ENCODE data around the gene HNF1A.

Gene HNF1A

DNA sequence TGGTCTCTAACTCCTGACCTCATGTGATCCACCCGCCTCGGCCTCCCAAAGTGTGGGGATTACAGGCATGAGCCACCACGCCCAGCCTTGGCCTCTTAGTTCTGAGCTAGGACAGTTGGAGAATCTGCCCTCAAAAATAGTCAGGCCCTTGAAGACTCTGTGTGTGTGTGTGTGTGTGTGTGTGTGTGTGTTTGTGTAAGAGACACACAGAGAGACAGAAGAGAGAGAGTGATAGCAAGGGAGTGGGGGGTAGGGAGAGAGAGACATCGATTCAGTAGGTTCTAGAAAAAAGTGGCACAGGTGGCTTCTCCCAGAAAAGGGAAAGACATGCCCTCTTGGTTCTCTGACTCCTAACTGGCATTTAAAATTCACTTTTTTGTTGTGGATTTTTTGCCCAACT, 5.4 kb downstream of the HNF1A start:
- Histone ChIP-seq H3K4me3 (ENCODE audit: low read depth, low read length) (no peak overlapping the region), H3K27me3 (ENCODE audit: insufficient read depth, low read length) (no peaks in the 10 kb centered on the region), H2AFZ (ENCODE audit: insufficient read depth, low read length, poor library complexity) (no peak overlapping the region), H3K79me2 (ENCODE audit: control insufficient read depth, insufficient read depth, low read length, poor library complexity) (no peaks in the 10 kb centered on the region), H2AK5ac (ENCODE audit: low read length) (no peak overlapping the region), H3K14ac (ENCODE audit: low read length) (no peak overlapping the region), H4K8ac (ENCODE audit: low read depth, low read length) (no peak overlapping the region), H4K91ac (ENCODE audit: low read depth, low read length) (no peak overlapping the region), H3K23ac (ENCODE audit: low read length) (no peak overlapping the region), H3K18ac (ENCODE audit: low read length) (no peak overlapping the region), H3K27ac (ENCODE audit: low read depth, low read length) (no peak overlapping the region), H3K9me3 (ENCODE audit: insufficient read depth, low read depth, low read length) (peaks cover 6% of the 10 kb centered on the region), H4K12ac (ENCODE audit: low read depth, low read length) (no peak overlapping the region), H2BK12ac (ENCODE audit: low read length) (no peak overlapping the region), H3K36me3 (ENCODE audit: control insufficient read depth in 1 of 2, insufficient read depth in 2 of 2, low read length in 2 of 2) (no peaks in the 10 kb centered on the region), H3K4me2 (ENCODE audit: low read length) (no peak overlapping the region), H3K4ac (ENCODE audit: low read depth, low read length) (no peak overlapping the region), H2BK5ac (ENCODE audit: low read depth, low read length, poor library complexity) (no peak overlapping the region), H3K79me1 (ENCODE audit: low read length) (no peaks in the 10 kb centered on the region), H3K4me1 (ENCODE audit: control insufficient read depth in 1 of 2, insufficient read depth in 2 of 2, low read length in 2 of 2) (no peaks in the 10 kb centered on the region), H2BK120ac (ENCODE audit: insufficient read depth, low read length, poor library complexity) (no peak overlapping the region), H3K9ac (ENCODE audit: low read length) (no peak overlapping the region)
- WGBS (ENCODE audit: extremely low coverage, insufficient coverage, insufficient read length) = no CpG with 5 or more reads among the region's 4 CpGs
- DNase-seq = no peak

DNA sequence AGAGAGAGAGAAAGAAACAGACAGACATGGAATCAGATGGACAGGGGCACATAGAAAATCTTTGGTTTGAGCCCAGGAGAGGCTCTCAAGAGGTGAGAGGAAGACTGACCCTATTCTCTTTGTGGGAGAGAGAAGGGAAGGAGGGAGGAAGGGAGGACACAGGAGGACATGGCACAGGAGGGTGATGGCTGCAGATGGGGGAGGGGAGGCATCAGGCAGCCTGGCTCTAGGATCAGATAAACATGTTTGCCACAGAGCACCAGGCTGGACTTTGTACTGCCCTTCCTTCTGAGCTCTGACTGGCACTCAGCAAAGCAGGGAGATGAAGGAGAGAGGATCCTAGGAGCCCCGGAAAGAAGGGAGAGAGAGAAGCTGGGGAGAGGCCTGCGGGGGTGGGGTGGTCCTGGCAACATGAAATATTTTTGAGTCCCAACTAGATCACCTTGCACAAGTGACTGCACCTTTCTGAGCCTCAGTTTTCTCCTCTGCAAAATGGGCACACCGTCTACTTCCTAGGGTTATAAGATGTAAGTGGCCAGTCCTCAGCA, 6.1 kb downstream of the HNF1A start:
- Histone ChIP-seq H3K4me2 (ENCODE audit: low read length) (no peak overlapping the region), H4K8ac (ENCODE audit: low read depth, low read length) (no peak overlapping the region), H2BK12ac (ENCODE audit: low read length) (no peak overlapping the region), H3K36me3 (ENCODE audit: control insufficient read depth in 1 of 2, insufficient read depth in 2 of 2, low read length in 2 of 2) (no peaks in the 10 kb centered on the region), H3K4ac (ENCODE audit: low read depth, low read length) (no peak overlapping the region), H3K9ac (ENCODE audit: low read length) (no peak overlapping the region), H2AK5ac (ENCODE audit: low read length) (no peak overlapping the region), H3K79me2 (ENCODE audit: control insufficient read depth, insufficient read depth, low read length, poor library complexity) (no peaks in the 10 kb centered on the region), H2AFZ (ENCODE audit: insufficient read depth, low read length, poor library complexity) (no peak overlapping the region), H3K4me1 (ENCODE audit: control insufficient read depth in 1 of 2, insufficient read depth in 2 of 2, low read length in 2 of 2) (no peaks in the 10 kb centered on the region), H4K12ac (ENCODE audit: low read depth, low read length) (no peak overlapping the region), H2BK5ac (ENCODE audit: low read depth, low read length, poor library complexity) (no peak overlapping the region), H2BK120ac (ENCODE audit: insufficient read depth, low read length, poor library complexity) (no peak overlapping the region), H3K79me1 (ENCODE audit: low read length) (no peaks in the 10 kb centered on the region), H4K91ac (ENCODE audit: low read depth, low read length) (no peak overlapping the region), H3K18ac (ENCODE audit: low read length) (no peak overlapping the region), H3K27ac (ENCODE audit: low read depth, low read length) (no peak overlapping the region), H3K14ac (ENCODE audit: low read length) (no peak overlapping the region), H3K9me3 (ENCODE audit: insufficient read depth, low read depth, low read length) (peaks cover 7% of the 10 kb centered on the region), H3K23ac (ENCODE audit: low read length) (no peak overlapping the region), H3K4me3 (ENCODE audit: low read depth, low read length) (no peak overlapping the region), H3K27me3 (ENCODE audit: insufficient read depth, low read length) (no peaks in the 10 kb centered on the region)
- WGBS (ENCODE audit: extremely low coverage, insufficient coverage, insufficient read length) = no CpG with 5 or more reads among the region's 3 CpGs
- DNase-seq = no peak

DNA sequence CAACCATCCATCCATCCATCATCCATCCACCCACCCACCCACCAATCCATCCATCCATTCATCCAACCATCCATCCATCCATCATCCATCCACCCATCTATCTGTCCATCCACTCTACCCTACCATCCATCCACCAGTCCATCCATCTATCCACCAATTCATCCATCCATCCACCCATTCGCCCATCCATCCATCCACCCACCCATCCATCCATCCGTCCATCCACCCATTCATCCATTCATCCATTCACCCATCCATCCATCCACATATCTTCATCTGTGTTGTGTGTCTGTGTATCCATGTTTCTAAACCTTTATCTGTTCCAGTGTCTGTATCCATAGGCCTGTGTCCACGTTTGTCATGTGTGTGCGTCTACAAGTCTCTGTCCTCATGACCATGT, 9.9 kb downstream of the HNF1A start:
- H3K27me3 ChIP-seq (ENCODE audit: insufficient read depth, low read length) = no peaks in the 10 kb centered on the region
- H2BK12ac ChIP-seq (ENCODE audit: low read length) = no peak overlapping the region
- no peak overlapping the region for H3K18ac ChIP-seq (ENCODE audit: low read length)
- H3K9me3 ChIP-seq (ENCODE audit: insufficient read depth, low read depth, low read length) = peaks cover 6% of the 10 kb centered on the region
- H3K79me1 ChIP-seq (ENCODE audit: low read length) = no peaks in the 10 kb centered on the region
- H2AK5ac ChIP-seq (ENCODE audit: low read length) = no peak overlapping the region
- 100% methylated on average over 2 of the region's 4 CpGs for WGBS (ENCODE audit: extremely low coverage, insufficient coverage, insufficient read length)
- no peak overlapping the region for H4K8ac ChIP-seq (ENCODE audit: low read depth, low read length)
- H3K9ac ChIP-seq (ENCODE audit: low read length) = peak overlapping the region; percentile 9
- H2AFZ ChIP-seq (ENCODE audit: insufficient read depth, low read length, poor library complexity) = no peak overlapping the region
- no peak overlapping the region for H3K4ac ChIP-seq (ENCODE audit: low read depth, low read length)
- H4K12ac ChIP-seq (ENCODE audit: low read depth, low read length) = no peak overlapping the region
- H2BK5ac ChIP-seq (ENCODE audit: low read depth, low read length, poor library complexity) = no peak overlapping the region
- no peaks in the 10 kb centered on the region for H3K36me3 ChIP-seq (ENCODE audit: control insufficient read depth in 1 of 2, insufficient read depth in 2 of 2, low read length in 2 of 2)
- no peak for DNase-seq
- no peaks in the 10 kb centered on the region for H3K79me2 ChIP-seq (ENCODE audit: control insufficient read depth, insufficient read depth, low read length, poor library complexity)
- H3K27ac ChIP-seq (ENCODE audit: low read depth, low read length) = no peak overlapping the region
- no peak overlapping the region for H4K91ac ChIP-seq (ENCODE audit: low read depth, low read length)
- H3K23ac ChIP-seq (ENCODE audit: low read length) = no peak overlapping the region
- no peak overlapping the region for H3K14ac ChIP-seq (ENCODE audit: low read length)
- no peak overlapping the region for H3K4me2 ChIP-seq (ENCODE audit: low read length)
- no peak overlapping the region for H3K4me3 ChIP-seq (ENCODE audit: low read depth, low read length)
- H3K4me1 ChIP-seq (ENCODE audit: control insufficient read depth in 1 of 2, insufficient read depth in 2 of 2, low read length in 2 of 2) = no peaks in the 10 kb centered on the region
- H2BK120ac ChIP-seq (ENCODE audit: insufficient read depth, low read length, poor library complexity) = no peak overlapping the region

GRCh38 chr12:120988658-120989057, 10.3 kb downstream of the HNF1A start:
- Histone ChIP-seq H3K4me3 (ENCODE audit: low read depth, low read length) (no peak overlapping the region), H3K4me2 (ENCODE audit: low read length) (no peak overlapping the region), H4K12ac (ENCODE audit: low read depth, low read length) (no peak overlapping the region), H3K9me3 (ENCODE audit: insufficient read depth, low read depth, low read length) (peaks cover 7% of the 10 kb centered on the region), H2AFZ (ENCODE audit: insufficient read depth, low read length, poor library complexity) (no peak overlapping the region), H3K4me1 (ENCODE audit: control insufficient read depth in 1 of 2, insufficient read depth in 2 of 2, low read length in 2 of 2) (no peaks in the 10 kb centered on the region), H3K23ac (ENCODE audit: low read length) (no peak overlapping the region), H3K4ac (ENCODE audit: low read depth, low read length) (no peak overlapping the region), H3K9ac (ENCODE audit: low read length) (peak overlapping the region; percentile 9), H2BK12ac (ENCODE audit: low read length) (no peak overlapping the region), H3K14ac (ENCODE audit: low read length) (no peak overlapping the region), H3K18ac (ENCODE audit: low read length) (no peak overlapping the region), H2BK5ac (ENCODE audit: low read depth, low read length, poor library complexity) (no peak overlapping the region), H3K79me1 (ENCODE audit: low read length) (no peaks in the 10 kb centered on the region), H2AK5ac (ENCODE audit: low read length) (no peak overlapping the region), H4K91ac (ENCODE audit: low read depth, low read length) (no peak overlapping the region), H3K36me3 (ENCODE audit: control insufficient read depth in 1 of 2, insufficient read depth in 2 of 2, low read length in 2 of 2) (no peaks in the 10 kb centered on the region), H2BK120ac (ENCODE audit: insufficient read depth, low read length, poor library complexity) (no peak overlapping the region), H3K27ac (ENCODE audit: low read depth, low read length) (no peak overlapping the region), H3K79me2 (ENCODE audit: control insufficient read depth, insufficient read depth, low read length, poor library complexity) (no peaks in the 10 kb centered on the region), H3K27me3 (ENCODE audit: insufficient read depth, low read length) (no peaks in the 10 kb centered on the region), H4K8ac (ENCODE audit: low read depth, low read length) (no peak overlapping the region)
- DNase-seq = no peak
- WGBS (ENCODE audit: extremely low coverage, insufficient coverage, insufficient read length) = no CpG with 5 or more reads among the region's 17 CpGs

All from trophoblast cell (in vitro differentiated cells and primary cell).